Measurements from ENCODE around the gene PCYT2.
A peak's percentile ranks its signal among the peaks of the same experiment; 100 is the strongest.

Gene PCYT2

GRCh38 chr17:81942167-81942553, 31.0 kb upstream of the PCYT2 start:
- DNase-seq, result no peak

- no peak for DNase-seq
These were observed 30.4 kb upstream of the PCYT2 start for GRCh38 chr17:81941484-81942166.

- no peak for DNase-seq
These were observed 29.6 kb upstream of the PCYT2 start for GRCh38 chr17:81940538-81941483.

- no peak for DNase-seq
These were observed 28.7 kb upstream of the PCYT2 start for GRCh38 chr17:81939881-81940385.

GRCh38 chr17:81939218-81939617, 28.0 kb upstream of the PCYT2 start:
- no peak for DNase-seq

- DNase-seq, result no peak
These were observed 24.5 kb upstream of the PCYT2 start for GRCh38 chr17:81935709-81936084.

- no peak for DNase-seq
These were observed 23.9 kb upstream of the PCYT2 start for GRCh38 chr17:81934850-81935708.

GRCh38 chr17:81934098-81934757, 23.0 kb upstream of the PCYT2 start:
- DNase-seq, result no peak

- DNase-seq, result no peak
These were observed 22.0 kb upstream of the PCYT2 start for GRCh38 chr17:81933178-81933699.

GRCh38 chr17:81932333-81932983, 21.3 kb upstream of the PCYT2 start:
- no peak for DNase-seq

- peak; percentile 27 for DNase-seq
These were observed 20.5 kb upstream of the PCYT2 start for GRCh38 chr17:81931557-81932332.

- DNase-seq, result no peak
These were observed 20.0 kb upstream of the PCYT2 start for GRCh38 chr17:81931189-81931556.

GRCh38 chr17:81930142-81931125, 19.2 kb upstream of the PCYT2 start:
- peak; percentile 42 for DNase-seq

GRCh38 chr17:81929253-81930141, 18.3 kb upstream of the PCYT2 start:
- DNase-seq, result no peak

- DNase-seq, result peak; percentile 55
These were observed 17.5 kb upstream of the PCYT2 start for GRCh38 chr17:81928544-81929252.

GRCh38 chr17:81927653-81928543, 16.7 kb upstream of the PCYT2 start, which contains the start of gene MAFG:
Gene MAFG (minus strand): TSS chr17:81927735. CDS start chr17:81923185, 4,550 bp downstream.
- DNase-seq, result peak; percentile 98
